Esophagus muscularis mucosa (tissue), 4 donors: Measurements from ENCODE around the gene GRIA2. TPM values are rescaled to one million over a fixed set of nuclear protein-coding genes. Genes with fewer than 3 reads are reported as not detected.

Experiments used
- DNase-seq: peaks from one replicate; pipeline ENCODE4 v3.0.0-alpha.2; 2017; ENCODE audit errors: extremely low spot score
- H3K27ac ChIP-seq, 4 donors: fragments of 200-600 bp; sonication (generic); replicated peaks in 1 of 4; 1 replicate in 3 of 4; 2 replicates in 1 of 4; pipeline ENCODE4 v1.5.1; 2016 to 2019; ENCODE audit warnings: mild to moderate bottlenecking in 1 of 4
- H3K27me3 ChIP-seq, 4 donors: fragments of 200-600 bp; sonication (generic); one replicate each; pipeline versions ENCODE4 v1.5.1 to v1.6.0; 2016 to 2019
- H3K36me3 ChIP-seq, 4 donors: fragments of 200-600 bp; sonication (generic); one replicate each; pipeline ENCODE4 v1.5.1; 2016 to 2019
- H3K4me1 ChIP-seq, 4 donors: fragments of 200-600 bp; sonication (generic); one replicate each; pipeline ENCODE4 v1.5.1; 2016 to 2019
- H3K4me3 ChIP-seq, 4 donors: fragments of 200-600 bp; sonication (generic); 1 replicate in 2 of 4; 2 replicates in 2 of 4; pipeline ENCODE4 v1.5.1; 2016 to 2019; ENCODE audit warnings: mild to moderate bottlenecking in 4 of 4, moderate library complexity in 1 of 4
- H3K9me3 ChIP-seq, 4 donors: fragments of 200-600 bp; sonication (generic); 1 replicate in 3 of 4; 2 replicates in 1 of 4; pipeline ENCODE4 v1.5.1; 2016 to 2019
- CTCF ChIP-seq, 3 experiments: fragments of 200-600 bp in 2 of 3; fragments of 450-650 bp in 1 of 3; sonication (generic) in 2 of 3; IDR thresholded peaks; one replicate each; pipeline ENCODE4 v1.5.1; 2017 to 2019; ENCODE audit warnings: antibody characterized with exemption in 3 of 3, mild to moderate bottlenecking in 2 of 3, moderate library complexity in 1 of 3
- EP300 ChIP-seq: sonication (generic); formaldehyde crosslinking; IDR thresholded peaks from one replicate; pipeline ENCODE4 v1.6.1; 2017; ENCODE audit warnings: antibody characterized with exemption
- POLR2A ChIP-seq: fragments of 450-650 bp; IDR thresholded peaks from one replicate; pipeline ENCODE4 v1.6.1; 2017; ENCODE audit warnings: antibody characterized with exemption, moderate library complexity, mild to moderate bottlenecking, low read depth
- POLR2AphosphoS5 ChIP-seq, 2 donors: sonication (generic); formaldehyde crosslinking; IDR thresholded peaks; one replicate each; pipeline ENCODE4 v1.6.1; 2017; ENCODE audit warnings: antibody characterized with exemption in 2 of 2
- WGBS: methylation state at CpG from one replicate; pipeline ENCODE4 v1.1.5; 2018; 5-methylcytosine and 5-hydroxymethylcytosine counted together
- intact Hi-C: fragments of 100-400 bp; cut with DNase I; formaldehyde crosslinking; loops from one replicate; pipeline ENCODE4 v1.15.1; 2023
- total RNA-seq, 4 donors: library from RNA; depleted of rRNA; stranded (reverse); fragments of >200 nt; gene quantifications; one replicate each; pipeline versions ENCODE4 v1.1.0 to v1.2.1, GENCODE V29; 2016

The GRIA2 gene
- total RNA-seq, 4 donors from 2014 or later: 0.06 to 0.50 (median 0.06) TPM; not detected in 1

DNA sequence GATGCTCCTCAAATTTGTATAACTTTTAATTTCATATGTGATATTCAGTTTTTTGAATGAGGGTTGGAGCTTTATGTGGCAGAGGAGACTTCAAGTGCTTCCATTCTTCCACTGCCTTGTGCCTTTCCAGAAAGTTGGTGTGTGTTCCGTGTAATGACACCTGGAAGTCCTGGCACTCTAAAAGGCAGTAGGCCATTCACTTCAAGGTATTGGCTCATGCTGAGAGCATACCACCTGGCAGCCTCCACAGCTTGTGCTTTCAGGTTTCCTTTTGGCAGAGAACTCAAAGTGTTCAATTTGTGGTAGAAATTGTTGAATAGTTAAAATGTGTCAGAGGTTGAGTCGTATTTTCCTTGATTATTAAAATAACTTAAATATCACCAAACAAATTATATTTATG is 49.6 kb downstream of the GRIA2 start:
- Histone ChIP-seq H3K27ac (no peak overlapping the region), H3K27me3 (no peaks in the 10 kb centered on the region), H3K4me3 (no peak overlapping the region), H3K36me3 (no peaks in the 10 kb centered on the region), H3K4me1 (no peaks in the 10 kb centered on the region), H3K9me3 (peaks cover 0 to 4% (median 0%) of the 10 kb centered on the region in 4 donors)
- intact Hi-C loops: no loop called here
- TF ChIP-seq POLR2A (no peak), CTCF (IDR thresholded peaks at IDR 0.05) (no peak), POLR2AphosphoS5 (IDR thresholded peaks at IDR 0.05) (no peak), EP300 (no peak)
- WGBS: 92% methylated on average over 2 of the region's 2 CpGs
- no peak for DNase-seq

GRCh38 chr4:157270552-157270951 is 50.0 kb downstream of the GRIA2 start:
- Histone ChIP-seq H3K27ac (no peak overlapping the region), H3K36me3 (no peaks in the 10 kb centered on the region), H3K4me1 (no peaks in the 10 kb centered on the region), H3K27me3 (no peaks in the 10 kb centered on the region), H3K4me3 (no peak overlapping the region), H3K9me3 (peaks cover 0 to 4% (median 0%) of the 10 kb centered on the region in 4 donors)
- intact Hi-C loops: no loop called here
- WGBS: 86% methylated on average over 5 of the region's 5 CpGs
- no peak for DNase-seq
- TF ChIP-seq POLR2A (no peak), POLR2AphosphoS5 (IDR thresholded peaks at IDR 0.05) (no peak), EP300 (no peak), CTCF (IDR thresholded peaks at IDR 0.05) (no peak)

DNA sequence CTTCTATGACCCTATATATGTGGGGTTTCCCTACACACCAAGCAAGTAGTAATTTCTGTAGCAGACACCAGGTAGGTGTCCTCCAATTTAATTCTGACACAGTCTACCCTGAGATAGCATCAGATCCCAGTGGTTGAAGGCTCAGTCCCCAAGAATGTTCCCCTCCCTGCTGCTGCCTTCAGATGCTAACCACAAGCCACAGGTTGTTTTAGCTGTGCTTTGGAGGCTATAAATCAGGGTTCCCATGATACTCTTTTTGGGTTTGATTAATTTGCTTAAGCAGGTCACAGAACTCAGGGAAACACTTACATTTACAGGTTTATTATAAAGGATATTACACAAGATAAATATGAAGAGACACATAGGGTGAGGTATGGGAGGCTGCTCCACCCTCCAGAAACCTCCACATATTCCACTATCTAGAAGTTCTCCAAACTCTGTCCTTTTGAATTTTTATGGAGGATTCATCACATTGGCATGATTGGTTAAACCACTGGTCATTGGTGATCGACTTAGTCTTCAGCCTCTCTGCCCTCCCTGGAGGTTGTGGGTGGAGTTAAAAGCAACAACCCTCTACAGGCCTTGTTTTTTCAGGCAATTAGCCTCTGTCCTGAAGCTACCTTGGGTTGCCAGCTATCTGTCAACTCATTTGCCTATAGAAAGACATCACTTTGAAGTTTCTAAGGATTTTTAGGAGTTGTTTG is 50.8 kb downstream of the GRIA2 start:
- 45% methylated on average over 1 of the region's 1 CpG for WGBS

DNA sequence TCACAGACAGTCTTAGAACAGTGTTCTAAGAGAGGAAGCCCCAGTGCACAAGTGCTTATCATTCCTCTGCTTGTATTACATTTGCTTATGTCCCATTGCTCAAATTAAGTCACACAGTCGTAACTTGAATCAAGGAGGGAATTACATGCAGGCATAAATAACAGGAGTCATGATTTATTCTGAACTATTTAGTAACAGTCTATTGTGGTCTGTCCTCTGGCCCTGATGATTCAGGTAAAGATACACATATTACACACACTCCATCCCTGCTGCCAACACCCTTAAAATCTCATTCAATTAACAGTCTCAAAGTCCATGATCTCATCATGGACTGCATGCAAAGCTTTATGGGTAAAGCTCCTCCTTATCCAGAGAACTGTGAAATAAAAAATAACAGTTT is 60.1 kb downstream of the GRIA2 start:
- WGBS: 81% methylated on average over 1 of the region's 1 CpG
- intact Hi-C loops: no loop called here
- no peak for TF ChIP-seq EP300
- TF ChIP-seq POLR2A: no peak
- TF ChIP-seq CTCF (IDR thresholded peaks at IDR 0.05): no peak
- TF ChIP-seq POLR2AphosphoS5 (IDR thresholded peaks at IDR 0.05): no peak
- Histone ChIP-seq H3K4me3 (no peak overlapping the region), H3K27ac (no peak overlapping the region), H3K4me1 (no peaks in the 10 kb centered on the region), H3K27me3 (no peaks in the 10 kb centered on the region), H3K36me3 (no peaks in the 10 kb centered on the region), H3K9me3 (no peaks in the 10 kb centered on the region)
- DNase-seq: no peak

More for the DNA sequence above, 50.8 kb downstream of the GRIA2 start:
- intact Hi-C loops: no loop called here
- H3K4me1 ChIP-seq: no peaks in the 10 kb centered on the region
- H3K4me3 ChIP-seq: no peak overlapping the region
- no peaks in the 10 kb centered on the region for H3K36me3 ChIP-seq
- H3K27ac ChIP-seq: no peak overlapping the region
- TF ChIP-seq POLR2A: no peak
- no peak for TF ChIP-seq CTCF (IDR thresholded peaks at IDR 0.05)
- no peak for TF ChIP-seq EP300
- no peak for TF ChIP-seq POLR2AphosphoS5 (IDR thresholded peaks at IDR 0.05)
- DNase-seq: no peak
- peaks cover 0 to 4% (median 0%) of the 10 kb centered on the region in 4 donors for H3K9me3 ChIP-seq
- H3K27me3 ChIP-seq: no peaks in the 10 kb centered on the region

- no peak overlapping the region for H3K27ac ChIP-seq
- no peaks in the 10 kb centered on the region for H3K36me3 ChIP-seq
- no peak for DNase-seq
- H3K4me3 ChIP-seq: no peak overlapping the region
- WGBS: 82% methylated on average over 3 of the region's 3 CpGs
- no peaks in the 10 kb centered on the region for H3K9me3 ChIP-seq
- no peaks in the 10 kb centered on the region for H3K27me3 ChIP-seq
- intact Hi-C loops: no loop called here
- no peaks in the 10 kb centered on the region for H3K4me1 ChIP-seq
- TF ChIP-seq EP300 (no peak), POLR2A (no peak), POLR2AphosphoS5 (IDR thresholded peaks at IDR 0.05) (no peak), CTCF (IDR thresholded peaks at IDR 0.05) (no peak)
These were observed 61.5 kb downstream of the GRIA2 start for GRCh38 chr4:157282019-157282418.
